GM18861 (cell line): ENCODE measurements around the gene TESK1.
"Not testable (repeated sequence)": the region's sequence is repeated elsewhere in the genome, so short reads cannot be mapped to it uniquely, and the experiment has no call there.

Source experiments
- ATAC-seq: cut with Tn5 transposase; IDR thresholded peaks from one replicate; pipeline ENCODE4 v1.9.1; 2021; ENCODE audit not compliant: unreplicated experiment

The TESK1 gene

DNA sequence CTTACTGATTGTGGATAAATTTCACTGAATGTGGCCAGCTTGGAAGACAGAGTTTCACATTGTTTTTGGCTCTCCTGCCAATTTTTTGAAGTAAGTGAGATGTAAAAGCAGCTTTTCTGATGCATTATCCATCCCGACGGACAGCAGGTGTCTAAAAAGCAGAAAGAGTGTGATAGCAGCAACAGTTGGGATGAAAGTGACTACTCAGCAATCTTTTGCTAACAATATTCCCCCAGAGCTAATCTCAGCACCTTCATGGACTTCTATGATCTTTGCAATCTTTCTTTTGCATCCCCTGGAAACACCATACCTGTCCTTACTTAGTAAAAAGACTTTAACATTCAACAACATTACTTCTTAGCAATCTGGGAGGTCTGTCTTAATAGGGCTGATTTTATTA, 7.8 kb downstream of the TESK1 start:
- no peak for ATAC-seq

DNA sequence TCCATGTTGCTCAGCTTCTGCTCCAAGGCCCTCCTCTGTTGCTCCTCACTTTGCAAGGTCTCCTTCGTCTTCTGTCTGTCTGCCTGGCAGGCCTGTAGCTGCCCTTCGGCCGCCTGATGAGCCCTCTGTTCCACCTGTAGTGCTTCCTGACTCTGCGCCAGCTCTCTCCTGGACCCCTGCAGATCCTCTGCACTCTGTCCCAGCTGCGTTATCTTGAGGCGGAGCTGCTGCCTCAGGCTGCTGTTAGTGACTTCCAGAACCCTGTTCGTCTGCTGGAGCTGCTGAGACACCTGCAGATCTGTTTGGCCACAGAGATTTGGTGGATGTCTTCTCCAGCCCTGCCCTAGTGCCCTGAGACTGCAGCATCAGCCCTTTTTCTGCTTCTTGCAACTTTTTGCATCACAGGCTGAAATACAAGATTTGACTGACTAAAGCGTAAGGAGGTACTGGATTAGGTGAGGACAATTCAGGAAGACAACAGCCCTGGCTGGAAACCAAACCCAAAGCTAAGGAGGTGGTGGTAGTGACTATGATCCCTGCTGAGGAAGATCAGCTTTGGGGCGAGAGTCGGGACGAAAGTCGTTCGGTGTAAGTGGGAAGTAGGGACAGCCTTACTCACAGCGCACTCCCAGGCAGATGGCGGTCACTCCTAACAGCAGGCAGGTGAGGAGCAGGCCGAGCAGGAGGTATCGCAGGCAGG, 11.1 kb downstream of the TESK1 start:
- ATAC-seq = no peak

DNA sequence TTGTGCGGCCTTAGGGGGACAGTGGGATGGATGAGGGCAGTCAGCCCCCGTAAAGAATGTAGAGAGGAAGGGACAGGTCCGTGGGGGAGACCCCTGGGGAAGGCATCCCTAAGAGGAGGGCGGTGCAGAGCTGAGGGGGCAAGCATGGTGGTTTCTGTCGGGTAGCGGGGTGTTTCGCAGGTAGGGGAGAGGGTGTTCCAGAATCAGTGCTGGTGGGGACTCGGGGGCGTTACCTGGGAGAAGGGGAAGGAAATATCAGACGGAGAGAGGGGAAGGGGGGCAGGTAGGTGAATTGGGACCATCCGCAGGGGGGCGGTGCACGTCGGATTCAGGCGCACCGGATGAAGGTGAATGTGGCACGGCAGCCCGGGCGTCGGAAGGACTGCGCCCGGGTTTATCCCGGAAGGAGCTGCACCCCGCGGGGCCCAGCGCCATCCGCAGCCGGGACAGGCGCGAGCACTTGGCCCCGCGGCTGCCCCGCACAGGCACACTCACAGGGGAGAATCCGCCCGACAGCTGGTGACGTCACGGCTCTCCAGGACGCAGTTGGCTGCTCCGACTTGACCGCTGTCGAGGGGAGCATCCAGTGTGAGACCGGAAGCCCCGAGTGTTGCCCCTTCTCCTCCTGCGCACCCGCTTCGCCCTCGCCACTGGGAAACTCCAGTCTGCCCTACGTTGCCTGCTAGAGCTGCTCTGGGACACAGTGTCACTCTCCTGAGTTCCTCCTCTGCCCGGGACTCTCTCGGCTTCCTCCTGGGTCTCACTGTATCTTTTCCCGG, 11.8 kb downstream of the TESK1 start:
- no peak for ATAC-seq

DNA sequence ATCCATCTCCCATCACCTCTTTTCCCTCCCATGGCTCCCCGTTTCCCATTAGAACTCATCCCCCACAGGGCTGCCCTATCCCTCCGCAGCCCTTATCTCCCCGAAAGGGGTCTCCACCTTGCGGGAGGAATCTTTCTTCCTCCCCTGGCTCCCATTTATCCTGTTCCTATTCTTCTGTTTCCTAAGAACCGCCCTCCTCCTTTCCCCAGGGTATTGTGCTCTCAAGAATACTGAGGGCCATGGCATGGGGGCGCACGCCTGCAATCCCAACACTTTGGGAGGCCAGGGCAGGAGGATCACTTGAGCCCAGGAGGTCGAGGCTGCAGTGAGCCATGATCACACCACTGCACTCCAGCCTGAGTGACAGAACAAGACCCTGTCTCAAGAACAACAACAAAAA, 12.5 kb downstream of the TESK1 start:
- ATAC-seq = no peak

DNA sequence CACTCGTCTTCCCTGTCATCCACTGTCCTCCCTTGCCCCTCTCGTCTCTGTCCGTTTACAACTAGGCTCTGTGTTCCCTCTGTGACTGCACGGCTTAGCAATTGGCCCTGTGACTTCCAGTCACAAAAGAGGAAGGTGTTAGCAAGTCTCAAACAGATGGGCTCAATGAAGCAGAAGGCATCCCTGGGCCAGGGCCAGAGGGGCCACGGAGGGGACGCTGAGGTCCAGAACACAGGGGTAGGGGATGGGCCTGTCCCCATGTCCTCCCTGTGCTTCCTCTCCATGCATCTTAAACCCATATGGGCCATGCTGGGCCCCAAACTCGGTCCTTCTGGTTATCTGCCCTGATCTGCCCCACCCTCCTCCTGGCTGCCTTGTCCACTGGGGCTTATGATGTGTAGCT, 13.3 kb downstream of the TESK1 start, which contains the start of gene CD72:
Gene CD72, minus strand, starts transcription at position 89 of the 403 bp plus-strand sequence. CDS start 110 bp downstream, outside the sequence.
- no peak for ATAC-seq

DNA sequence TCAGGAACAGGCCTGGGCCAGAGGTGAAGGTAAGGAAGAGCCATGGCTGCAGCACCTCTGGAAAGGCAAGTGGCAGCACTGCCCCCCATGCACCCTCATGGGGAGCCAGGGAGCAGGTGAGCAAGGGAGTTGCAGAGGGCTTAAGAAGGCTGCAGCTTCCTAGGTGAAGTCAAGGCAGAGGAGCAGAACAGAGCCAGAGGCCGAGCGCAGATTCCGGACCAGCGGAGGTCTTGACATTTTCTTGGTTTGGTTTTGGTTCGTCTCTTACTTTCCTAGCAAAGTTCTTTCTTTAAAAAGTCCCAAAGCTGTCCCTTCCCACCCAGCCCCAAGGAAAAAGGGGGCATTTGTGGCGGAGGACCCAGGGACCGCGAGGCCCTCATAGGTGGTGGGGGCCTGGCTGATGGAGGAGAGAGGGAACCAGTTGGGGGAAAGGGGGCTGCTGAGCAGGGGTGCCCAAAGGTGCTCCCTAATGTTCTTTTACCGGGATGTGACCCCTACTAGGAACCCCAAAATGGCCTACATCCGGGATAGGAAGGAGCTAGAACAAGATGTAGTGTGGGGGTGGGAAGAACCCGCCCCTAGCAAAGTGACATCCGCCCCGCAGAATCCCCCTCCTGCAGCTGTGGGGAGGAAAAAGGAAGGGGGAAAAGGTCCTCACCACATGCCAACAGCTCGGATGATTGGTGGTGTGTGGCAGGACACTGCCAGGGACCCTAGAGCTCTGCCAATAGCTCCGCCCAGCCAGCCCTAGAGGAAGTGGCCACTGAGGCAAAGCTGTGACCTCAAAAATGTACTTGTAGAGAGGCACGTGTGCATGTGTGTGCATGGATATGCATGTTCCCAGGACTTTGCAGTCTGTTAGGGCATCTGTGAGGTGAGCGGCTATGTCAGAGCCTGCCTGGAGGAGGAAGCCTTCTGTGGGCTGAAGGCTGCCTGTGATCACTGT, 14.1 kb downstream of the TESK1 start:
- peak; percentile 52 for ATAC-seq

DNA sequence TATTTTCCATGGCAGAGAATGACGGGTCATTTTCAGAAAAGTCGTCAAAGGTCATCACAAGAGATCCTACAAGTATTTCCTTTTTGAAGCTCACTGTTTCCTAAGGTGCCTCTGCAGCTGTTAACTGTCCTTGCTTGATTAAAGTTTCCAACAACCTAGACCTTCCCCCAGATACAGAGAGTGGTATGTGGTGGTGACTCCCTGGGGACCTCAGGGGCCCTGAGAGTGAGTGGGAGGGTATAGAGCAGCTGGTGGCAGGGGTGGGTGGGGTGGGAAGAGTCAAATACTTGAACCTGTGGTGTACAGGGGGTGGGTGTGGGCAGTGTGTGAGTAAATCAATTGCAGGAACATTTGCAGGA, 14.7 kb downstream of the TESK1 start:
- peak; percentile 39 for ATAC-seq

DNA sequence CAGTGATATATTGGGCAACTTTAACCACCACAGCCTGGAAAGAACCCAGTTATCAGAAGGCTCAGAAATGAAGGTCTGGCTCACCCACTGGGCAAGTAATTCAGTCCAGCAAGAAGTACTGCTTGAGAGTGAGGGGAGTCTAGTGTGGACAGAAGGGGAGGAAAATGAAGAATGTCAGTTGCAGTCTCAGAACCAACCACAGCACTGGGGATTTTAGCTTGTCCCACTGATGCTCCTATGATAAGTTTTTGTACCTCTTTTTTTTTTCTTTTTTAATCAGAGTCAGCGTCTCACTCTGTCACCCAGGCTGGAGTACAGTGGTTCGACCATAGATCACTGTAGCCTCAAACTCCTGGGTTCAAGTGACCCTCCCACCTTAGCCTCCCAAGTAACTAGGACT, 22.5 kb downstream of the TESK1 start:
- no peak for ATAC-seq

DNA sequence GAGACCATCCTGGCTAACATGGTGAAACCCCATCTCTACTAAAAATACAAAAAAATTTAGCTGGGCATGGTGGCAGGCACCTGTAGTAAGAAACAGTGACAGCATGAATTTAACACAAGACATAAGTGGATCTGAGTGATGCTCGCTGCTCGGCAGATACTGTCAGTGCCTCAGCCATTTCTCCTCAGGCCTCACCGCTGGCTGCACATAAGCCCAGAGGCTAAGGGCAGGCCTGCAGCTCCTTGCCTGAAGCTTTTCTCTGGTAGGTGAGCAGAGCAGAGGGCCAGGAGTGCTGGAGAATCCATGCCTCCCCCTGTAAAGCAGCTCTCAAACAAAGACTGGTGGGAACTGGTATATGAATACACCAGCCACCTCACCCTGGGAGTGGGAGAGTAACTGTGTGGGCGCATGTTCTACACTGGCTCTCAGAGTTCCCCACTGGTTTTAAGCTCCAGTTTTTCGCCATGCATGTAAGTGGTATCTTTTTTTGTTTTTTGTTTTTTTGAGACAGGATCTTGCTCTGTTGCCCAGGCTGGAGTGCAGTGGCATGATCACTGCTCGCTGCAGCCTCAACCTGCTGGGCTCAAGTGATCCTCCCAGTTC, 23.4 kb downstream of the TESK1 start:
- no peak for ATAC-seq

DNA sequence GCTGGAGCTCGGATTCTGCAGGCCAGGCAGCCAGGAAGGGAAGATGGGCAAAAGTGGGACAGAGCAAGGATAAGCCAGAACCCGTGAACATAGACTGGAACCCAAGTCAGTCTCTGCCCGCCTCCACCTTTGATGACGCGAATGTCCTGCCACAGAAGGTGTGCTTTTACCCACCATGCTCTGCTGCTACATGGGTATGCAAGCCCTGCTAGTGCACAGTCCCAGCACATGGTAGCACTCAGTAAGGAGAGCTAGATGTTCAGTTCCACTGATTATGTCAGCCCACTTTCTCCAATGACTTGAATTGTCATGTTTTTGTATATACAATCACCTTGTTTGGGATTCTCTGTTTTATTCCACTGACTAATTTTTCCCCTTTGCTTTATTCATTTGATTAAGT, 24.5 kb downstream of the TESK1 start:
- no peak for ATAC-seq

DNA sequence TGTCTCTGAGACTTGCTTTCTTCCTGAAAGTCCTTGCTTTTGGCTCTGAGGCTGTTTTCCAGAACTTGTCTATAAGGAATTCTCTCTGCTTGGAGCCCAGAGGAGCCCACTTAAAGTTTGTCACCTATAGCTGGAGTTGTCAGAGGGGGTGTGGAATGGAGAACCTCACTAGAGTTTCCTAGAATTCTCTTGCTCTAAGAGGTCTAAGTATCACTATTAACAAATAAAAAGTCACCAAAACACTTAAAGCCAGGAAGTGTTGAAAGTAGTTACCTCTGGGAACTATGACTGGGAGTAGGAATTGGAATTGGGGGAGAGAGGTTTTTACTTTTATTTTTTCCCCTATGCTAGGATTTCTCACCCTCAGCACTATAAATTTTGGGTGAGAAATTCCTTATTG, 30.7 kb downstream of the TESK1 start:
- no peak for ATAC-seq

DNA sequence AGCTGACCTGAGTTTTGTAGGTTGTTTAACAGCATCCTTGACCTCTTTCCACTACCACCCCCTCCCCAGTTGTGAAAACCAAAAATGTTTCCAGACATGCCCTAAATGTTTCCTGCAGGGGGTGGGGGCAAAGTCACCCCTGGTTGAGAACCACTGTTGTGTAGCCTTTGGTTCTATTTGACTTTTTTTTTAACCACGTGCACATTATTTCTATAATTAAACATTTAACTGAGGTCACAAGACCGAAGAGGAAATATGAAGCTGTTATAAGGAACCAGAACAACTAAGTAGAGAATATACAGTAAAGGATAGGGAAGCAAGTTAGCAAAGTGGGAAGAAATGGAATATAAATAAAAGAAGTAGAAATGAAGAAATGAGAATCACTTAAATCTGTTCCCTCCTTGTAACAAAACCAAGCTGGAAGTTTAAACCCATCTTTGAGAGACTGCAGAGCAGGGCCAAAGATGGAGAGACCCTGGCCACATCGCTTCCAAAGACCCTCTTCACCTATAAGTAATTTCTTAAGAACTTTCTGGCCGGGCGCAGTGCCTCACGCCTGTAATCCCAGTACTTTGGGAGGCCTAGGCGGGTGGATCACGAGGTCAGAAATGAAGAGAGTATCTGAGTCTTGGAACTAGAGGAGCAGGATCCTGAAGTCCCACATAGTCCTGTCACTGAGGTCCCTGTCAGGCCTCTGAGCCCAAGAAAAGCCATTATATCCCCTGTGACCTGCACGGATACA, 31.2 kb downstream of the TESK1 start:
- ATAC-seq = no peak

DNA sequence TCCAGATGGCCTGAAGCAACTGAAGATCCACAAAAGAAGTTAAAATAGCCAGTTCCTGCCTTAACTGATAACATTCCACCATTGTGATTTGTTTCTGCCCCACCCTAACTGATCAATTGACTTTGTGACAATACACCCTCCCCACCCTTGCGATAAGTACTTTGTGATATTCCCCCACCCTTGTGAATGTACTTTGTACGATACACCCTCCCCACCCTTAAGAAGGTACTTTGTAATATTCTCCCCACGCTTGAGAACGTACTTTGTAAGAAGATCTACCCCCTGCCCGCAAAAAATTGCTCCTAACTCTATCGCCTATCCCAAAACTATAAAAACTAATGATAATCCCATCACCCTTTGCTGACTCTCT, 31.8 kb downstream of the TESK1 start:
- not testable (repeated sequence) for ATAC-seq

DNA sequence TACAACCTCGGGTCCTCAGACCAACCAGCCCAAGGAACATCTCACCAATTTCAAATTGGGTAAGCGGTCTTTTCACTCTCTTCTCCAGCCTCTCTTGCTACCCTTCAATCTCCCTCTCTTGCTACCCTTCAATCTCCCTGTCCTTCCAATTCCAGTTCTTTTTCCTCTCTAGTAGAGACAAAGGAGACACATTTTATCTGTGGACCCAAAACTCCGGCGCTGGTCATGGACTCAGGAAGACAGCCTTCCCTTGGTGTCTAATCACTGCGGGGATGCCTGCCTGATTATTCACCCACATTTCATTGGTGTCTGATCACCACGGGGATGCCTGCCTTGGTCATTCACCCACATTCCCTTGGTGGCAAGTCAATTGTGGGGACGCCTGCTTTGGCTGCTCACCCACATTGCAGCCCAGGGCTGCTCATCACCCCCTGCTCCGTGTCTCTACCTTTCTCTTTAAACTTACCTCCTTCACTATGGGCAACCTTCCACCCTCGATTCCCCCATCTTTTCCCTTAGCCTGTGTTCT, 32.4 kb downstream of the TESK1 start:
- not testable (repeated sequence) for ATAC-seq

DNA sequence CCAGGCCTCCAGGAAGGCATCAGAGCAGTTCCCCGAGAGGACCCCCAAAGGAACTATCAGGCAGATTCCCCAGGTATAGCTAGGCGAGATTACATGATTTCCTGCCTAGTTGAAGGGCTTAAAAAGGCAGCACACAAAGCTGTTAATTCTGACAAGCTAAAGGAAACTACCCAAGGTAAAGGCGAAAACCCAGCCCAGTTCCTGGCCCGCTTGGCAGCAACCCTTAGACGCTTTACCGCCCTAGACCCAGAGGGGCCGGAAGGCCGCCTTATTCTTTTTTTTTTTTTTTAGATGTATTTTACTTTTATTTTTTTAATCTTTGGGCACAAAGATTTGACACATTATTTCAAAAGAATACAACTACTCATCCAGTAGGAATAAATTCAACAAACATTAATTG, 33.7 kb downstream of the TESK1 start:
- not testable (repeated sequence) for ATAC-seq

DNA sequence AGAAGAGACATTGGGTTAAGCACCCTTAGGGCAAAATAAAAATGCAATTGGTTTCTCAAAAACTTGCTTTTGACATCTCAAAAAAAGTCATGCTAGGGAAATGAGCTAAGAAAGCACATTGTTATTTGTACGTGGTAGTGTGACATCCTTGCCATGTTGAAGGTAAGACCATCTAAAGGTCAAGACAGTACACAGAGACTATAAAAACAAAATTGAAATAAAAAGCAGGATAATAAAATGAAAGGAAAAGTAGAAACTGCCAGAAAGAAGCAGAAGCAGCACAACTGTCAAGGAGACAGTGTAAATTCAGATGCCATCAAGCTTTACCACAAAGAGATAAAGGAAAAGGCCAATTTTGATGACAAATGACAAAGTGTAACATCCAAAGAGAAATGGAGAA, 34.2 kb downstream of the TESK1 start:
- not testable (repeated sequence) for ATAC-seq

DNA sequence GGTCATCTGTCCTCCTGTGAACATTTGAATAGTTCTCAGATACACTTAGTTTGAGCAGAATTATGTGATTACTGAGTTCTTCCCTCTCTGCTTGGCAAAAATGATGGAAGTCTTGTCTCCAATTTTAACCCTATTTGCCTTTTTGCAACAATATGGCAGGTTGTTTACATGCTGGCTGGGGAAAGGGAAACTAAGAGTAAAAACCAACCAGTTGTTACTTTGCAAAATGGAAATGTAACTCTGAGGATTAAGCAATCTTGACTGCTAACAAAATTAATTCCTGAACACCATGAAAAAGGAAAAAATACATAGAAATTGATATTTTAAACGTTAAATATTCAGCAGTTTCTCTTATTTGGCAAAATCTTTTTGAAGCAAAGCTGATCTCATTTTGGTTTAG, 34.6 kb downstream of the TESK1 start:
- no peak for ATAC-seq

DNA sequence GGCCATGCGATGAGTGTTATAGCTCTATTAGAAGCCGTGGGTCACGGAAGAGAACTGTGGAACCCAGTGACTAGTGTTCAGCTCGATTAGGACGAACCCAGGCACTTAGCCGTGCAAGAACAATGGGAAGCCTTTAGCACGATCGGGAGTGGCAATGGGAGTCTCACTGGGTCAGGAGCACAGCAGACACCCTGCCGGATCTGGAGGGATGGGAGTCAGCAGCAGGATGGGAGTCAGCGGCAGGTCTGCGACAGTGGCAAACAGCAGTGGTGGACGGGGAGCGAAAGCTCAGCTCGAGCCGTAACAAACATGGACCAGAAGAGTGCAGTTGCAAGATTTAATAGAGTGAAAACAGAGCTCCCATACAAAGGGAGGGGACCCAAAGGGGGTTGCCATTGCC, 35.4 kb downstream of the TESK1 start:
- ATAC-seq = not testable (repeated sequence)

DNA sequence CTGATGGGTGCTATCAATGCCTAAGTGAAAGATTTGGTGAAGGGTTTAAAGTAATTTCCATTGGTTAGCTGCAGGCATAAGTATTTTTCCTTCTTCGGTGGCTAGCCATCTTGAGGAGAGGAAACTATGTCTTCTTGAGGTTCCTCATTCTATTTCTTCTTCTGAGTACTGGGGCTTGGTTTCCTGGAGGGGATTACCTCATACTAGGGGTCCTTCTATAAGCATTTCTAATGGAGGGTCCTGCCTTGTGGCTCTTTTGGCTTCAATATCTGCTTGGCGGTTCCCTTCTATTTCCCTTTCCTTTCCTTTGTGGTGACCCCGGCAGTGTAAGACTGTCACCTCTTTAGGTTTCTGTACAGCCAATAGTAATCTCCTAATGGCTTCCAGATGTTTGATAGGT, 36.4 kb downstream of the TESK1 start:
- not testable (repeated sequence) for ATAC-seq

DNA sequence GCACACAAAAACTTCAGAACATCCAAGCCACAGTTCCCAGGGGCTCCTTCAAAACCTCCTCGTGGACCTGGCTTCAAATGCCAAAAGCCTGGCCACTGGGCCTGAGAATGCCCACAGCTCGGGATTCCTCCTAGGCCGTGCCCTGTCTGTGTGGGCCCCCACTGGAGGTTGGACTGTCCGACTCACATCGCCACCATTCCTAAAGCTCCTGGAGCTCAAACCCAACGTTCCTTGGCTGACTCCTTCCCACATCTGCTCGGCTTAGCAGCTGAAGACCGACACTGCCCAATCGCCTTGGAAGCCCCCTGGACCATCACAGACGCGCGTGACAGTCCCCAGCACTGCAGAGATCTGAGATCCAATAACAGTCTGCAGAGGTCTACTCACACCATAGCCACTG, 38.0 kb downstream of the TESK1 start:
- ATAC-seq = no peak
